ENCODE data around the gene CPEB3. TPM values are rescaled to one million over a fixed set of nuclear protein-coding genes. Genes with fewer than 3 reads are reported as not detected.

CPEB3 gene
- total RNA-seq, 2 experiments from 2014 or later: 1.0 to 1.3 TPM

DNA sequence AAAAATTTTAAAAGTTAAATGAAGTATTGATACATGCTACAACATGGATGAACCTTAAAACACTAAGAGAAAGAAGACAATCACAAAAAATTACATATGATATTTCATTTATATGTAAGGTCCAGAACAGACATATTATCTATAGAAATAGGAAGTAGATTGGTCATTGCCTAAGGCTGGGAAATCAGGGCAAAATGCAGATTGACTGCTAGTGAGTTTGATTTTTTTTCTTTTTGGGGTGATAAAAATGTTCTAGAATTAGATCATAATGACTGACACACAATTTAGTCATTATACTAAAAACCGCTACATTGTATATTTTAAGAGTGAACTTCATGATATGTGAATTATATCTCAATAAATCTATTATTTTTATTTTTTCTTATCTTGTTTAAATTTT is 88.3 kb downstream of the CPEB3 start:
- Mint-ChIP-seq H3K27ac (no peak overlapping the region), H3K9me3 (no peaks in the 10 kb centered on the region), H3K36me3 (ENCODE audit: low read depth) (peaks cover 3% of the 10 kb centered on the region), H3K27me3 (ENCODE audit: low read depth) (no peaks in the 10 kb centered on the region), H3K4me3 (no peak overlapping the region), H3K4me1 (ENCODE audit: low read depth) (no peaks in the 10 kb centered on the region)
- CTCF ChIA-PET: no interaction called here
- no peak for DNase-seq
- intact Hi-C loops (cut with micrococcal nuclease): no loop called here

DNA sequence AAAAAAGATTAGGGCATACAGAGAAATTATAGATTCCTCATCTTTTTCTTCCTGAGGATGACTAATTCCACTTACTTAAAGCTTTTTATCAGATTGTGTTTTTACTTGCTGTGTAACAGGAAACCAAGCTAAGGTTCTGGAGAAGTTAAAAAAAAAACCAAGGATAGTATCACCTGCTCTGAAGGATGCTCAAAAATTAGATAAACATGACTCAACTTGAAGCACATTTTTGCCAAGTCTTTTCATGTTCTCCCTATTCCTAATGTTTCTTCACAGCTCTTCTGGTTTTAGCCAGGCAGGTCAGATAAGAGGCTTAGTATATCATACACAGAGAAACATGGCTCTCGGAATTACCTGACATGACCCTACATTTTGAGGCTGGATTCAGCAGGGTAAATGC is 90.3 kb downstream of the CPEB3 start:
- Mint-ChIP-seq H3K36me3 (ENCODE audit: low read depth) (no peaks in the 10 kb centered on the region), H3K4me3 (no peak overlapping the region), H3K9me3 (no peaks in the 10 kb centered on the region), H3K27ac (no peak overlapping the region), H3K4me1 (ENCODE audit: low read depth) (no peaks in the 10 kb centered on the region), H3K27me3 (ENCODE audit: low read depth) (no peaks in the 10 kb centered on the region)
- DNase-seq: no peak
- intact Hi-C loops (cut with micrococcal nuclease): no loop called here
- CTCF ChIA-PET: no interaction called here

DNA sequence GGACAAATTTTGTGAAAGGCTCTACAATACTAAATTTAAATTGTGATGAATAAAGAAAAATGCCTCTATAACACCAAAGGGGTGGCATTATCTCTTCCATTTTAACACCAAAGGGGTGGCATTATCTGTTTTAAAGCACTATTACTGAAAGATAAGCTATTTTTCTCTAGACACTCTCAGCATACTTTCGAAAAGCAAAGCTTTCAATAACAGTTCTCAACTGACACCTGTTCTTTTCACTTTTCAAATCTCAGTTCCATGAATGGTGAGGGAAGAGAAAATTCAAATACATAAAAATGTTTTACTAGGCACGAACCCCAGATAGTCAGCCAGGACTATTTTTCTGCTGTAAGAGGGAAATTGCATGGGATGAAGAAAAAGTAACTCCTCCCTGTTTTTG is 103.8 kb downstream of the CPEB3 start:
- no peak for DNase-seq
- H3K27me3 Mint-ChIP-seq (ENCODE audit: low read depth): no peaks in the 10 kb centered on the region
- no peak overlapping the region for H3K27ac Mint-ChIP-seq
- H3K4me3 Mint-ChIP-seq: no peak overlapping the region
- no peaks in the 10 kb centered on the region for H3K9me3 Mint-ChIP-seq
- no peaks in the 10 kb centered on the region for H3K4me1 Mint-ChIP-seq (ENCODE audit: low read depth)
- peaks cover under 1% of the 10 kb centered on the region for H3K36me3 Mint-ChIP-seq (ENCODE audit: low read depth)
- intact Hi-C loops (cut with micrococcal nuclease): no loop called here
- CTCF ChIA-PET: no interaction called here

DNA sequence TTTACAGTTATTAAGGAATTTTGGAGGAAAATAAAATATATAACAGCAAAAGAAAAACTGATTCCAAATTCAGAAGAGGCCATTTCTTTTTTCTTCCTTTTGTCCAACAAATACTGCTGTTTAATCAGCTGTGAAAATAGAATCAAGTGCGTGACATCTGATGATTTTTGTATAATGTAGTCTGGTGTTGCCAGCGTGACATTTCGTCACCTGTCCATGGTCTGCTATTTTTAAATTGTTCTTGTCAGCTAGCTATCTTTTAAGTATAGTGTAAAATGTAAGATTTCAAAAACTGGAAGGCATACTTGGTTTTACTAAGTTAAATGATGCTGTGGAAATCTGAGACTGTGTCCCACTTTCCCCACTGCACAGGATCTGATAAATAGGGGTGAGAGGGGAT is 105.9 kb downstream of the CPEB3 start:
- Mint-ChIP-seq H3K27me3 (ENCODE audit: low read depth) (no peaks in the 10 kb centered on the region), H3K36me3 (ENCODE audit: low read depth) (no peaks in the 10 kb centered on the region), H3K9me3 (no peaks in the 10 kb centered on the region), H3K4me1 (ENCODE audit: low read depth) (no peaks in the 10 kb centered on the region), H3K27ac (no peak overlapping the region), H3K4me3 (no peak overlapping the region)
- intact Hi-C loops (cut with micrococcal nuclease): no loop called here
- DNase-seq: no peak
- CTCF ChIA-PET: interaction anchor here (1.1 kb wide), 1 partner anchor 108 kb away, joined by 5 read pairs; no protein-coding TSS in a partner anchor

DNA sequence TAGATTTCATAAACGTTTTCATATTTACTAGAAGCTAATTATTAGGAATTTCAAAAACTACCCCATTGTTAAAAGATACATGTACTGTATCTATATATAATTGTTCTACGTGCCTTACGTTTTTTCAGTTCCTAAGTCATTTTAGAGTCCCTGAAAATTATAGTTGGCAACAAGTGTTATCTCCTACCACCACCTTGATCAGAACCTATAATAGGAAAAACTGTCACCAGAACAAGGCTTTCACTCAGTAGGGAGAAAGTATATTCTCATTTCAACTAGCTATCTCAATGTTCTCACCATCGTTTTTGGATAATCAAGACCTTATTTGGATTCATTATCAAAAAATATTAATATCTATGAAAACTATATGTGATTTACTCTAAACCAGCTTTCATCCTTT is 107.7 kb downstream of the CPEB3 start:
- CTCF ChIA-PET: no interaction called here
- Mint-ChIP-seq H3K9me3 (no peaks in the 10 kb centered on the region), H3K4me1 (ENCODE audit: low read depth) (no peaks in the 10 kb centered on the region), H3K27me3 (ENCODE audit: low read depth) (no peaks in the 10 kb centered on the region), H3K27ac (no peak overlapping the region), H3K36me3 (ENCODE audit: low read depth) (no peaks in the 10 kb centered on the region), H3K4me3 (no peak overlapping the region)
- intact Hi-C loops (cut with micrococcal nuclease): no loop called here
- DNase-seq: no peak

DNA sequence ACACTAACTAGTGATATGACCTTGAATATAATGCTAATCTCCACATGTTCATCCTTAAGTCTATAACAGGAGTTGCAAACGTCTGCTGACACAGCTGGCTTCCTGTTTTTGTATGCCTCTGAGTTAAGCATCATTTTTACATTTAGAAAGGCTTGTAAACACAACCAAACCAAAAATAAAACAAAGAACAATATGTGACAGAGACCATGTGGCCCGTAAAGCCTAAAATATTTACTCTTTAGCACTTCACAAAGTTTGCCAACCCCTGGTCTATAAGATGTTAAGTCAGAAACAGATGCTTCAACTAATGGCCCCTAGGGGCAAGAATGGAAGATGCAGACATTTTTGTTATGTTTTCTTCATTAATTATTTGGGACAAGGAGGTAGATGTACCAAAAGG is 109.3 kb downstream of the CPEB3 start:
- H3K36me3 Mint-ChIP-seq (ENCODE audit: low read depth): no peaks in the 10 kb centered on the region
- CTCF ChIA-PET: interaction anchor here (0.6 kb wide), 1 partner anchor 23 kb away, joined by 4 read pairs; no protein-coding TSS in a partner anchor
- no peaks in the 10 kb centered on the region for H3K27me3 Mint-ChIP-seq (ENCODE audit: low read depth)
- H3K9me3 Mint-ChIP-seq: no peaks in the 10 kb centered on the region
- intact Hi-C loops (cut with micrococcal nuclease): no loop called here
- no peak for DNase-seq
- no peak overlapping the region for H3K4me3 Mint-ChIP-seq
- H3K4me1 Mint-ChIP-seq (ENCODE audit: low read depth): no peaks in the 10 kb centered on the region
- H3K27ac Mint-ChIP-seq: no peak overlapping the region

DNA sequence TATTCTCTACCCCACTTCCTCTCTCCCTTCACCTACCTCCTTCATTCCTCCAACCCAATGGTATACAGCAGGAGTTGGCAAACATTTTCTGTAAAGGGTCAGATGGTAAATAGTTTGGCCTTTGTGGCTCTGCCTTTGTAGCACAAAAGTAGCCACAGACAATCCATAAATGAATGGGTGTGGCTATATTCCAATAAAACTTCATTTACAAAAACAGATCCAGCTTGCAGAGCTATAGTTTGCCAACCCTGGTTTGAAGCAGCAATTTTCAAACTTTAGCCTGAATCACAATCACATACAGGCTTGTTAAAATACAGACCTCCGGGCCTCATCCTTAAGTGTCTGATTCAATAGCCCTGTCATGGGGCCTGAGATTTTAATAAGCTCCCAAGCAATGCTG is 110.5 kb downstream of the CPEB3 start:
- intact Hi-C loops (cut with micrococcal nuclease): no loop called here
- DNase-seq: no peak
- H3K4me1 Mint-ChIP-seq (ENCODE audit: low read depth): no peaks in the 10 kb centered on the region
- H3K27me3 Mint-ChIP-seq (ENCODE audit: low read depth): no peaks in the 10 kb centered on the region
- H3K9me3 Mint-ChIP-seq: no peaks in the 10 kb centered on the region
- H3K36me3 Mint-ChIP-seq (ENCODE audit: low read depth): no peaks in the 10 kb centered on the region
- no peak overlapping the region for H3K4me3 Mint-ChIP-seq
- CTCF ChIA-PET: interaction anchor here (0.6 kb wide), 1 partner anchor 127 kb away, joined by 3 read pairs; no protein-coding TSS in a partner anchor
- no peak overlapping the region for H3K27ac Mint-ChIP-seq

DNA sequence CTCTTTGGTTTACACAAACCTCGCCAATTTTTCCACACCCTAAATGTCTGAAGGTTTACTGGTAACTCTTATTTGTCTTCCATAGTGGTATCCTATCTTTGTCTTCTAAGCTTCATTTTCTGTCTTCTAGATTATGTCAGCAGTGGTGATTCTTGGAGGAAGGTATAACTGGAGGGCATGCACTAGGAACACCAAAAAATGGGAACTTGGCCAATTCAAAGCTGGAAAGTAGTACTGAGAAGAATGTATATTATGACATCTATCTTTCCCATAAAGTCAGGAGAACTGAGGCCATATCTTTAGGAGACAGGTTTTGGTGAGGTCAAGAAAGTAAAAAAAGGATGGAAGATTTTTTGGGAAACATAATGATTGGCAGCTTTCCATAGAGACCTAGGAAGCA is 113.3 kb downstream of the CPEB3 start:
- CTCF ChIA-PET: no interaction called here
- no peak overlapping the region for H3K27ac Mint-ChIP-seq

DNA sequence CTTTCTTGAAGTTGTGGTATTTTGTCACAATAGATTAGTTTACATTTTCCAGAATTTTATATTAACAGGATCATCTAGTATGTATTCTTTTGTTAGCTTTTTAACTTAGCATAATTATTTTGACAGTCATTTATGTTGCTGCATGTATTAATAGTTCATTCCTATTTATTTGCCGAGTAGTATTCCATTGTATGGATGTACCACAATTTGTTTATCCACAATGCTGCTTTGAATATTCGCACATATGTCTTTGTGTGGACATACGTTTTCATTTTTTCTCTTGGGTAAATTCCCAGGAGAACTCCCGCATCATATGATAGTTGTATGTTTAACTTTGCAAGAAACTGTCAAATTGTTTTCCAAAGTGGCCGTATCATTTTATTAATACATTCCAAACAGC is 115.7 kb downstream of the CPEB3 start:
- Mint-ChIP-seq H3K4me3 (no peak overlapping the region), H3K36me3 (ENCODE audit: low read depth) (peaks cover 2% of the 10 kb centered on the region), H3K9me3 (no peaks in the 10 kb centered on the region), H3K27me3 (ENCODE audit: low read depth) (no peaks in the 10 kb centered on the region), H3K27ac (no peak overlapping the region), H3K4me1 (ENCODE audit: low read depth) (no peaks in the 10 kb centered on the region)
- no peak for DNase-seq
- CTCF ChIA-PET: no interaction called here
- intact Hi-C loops (cut with micrococcal nuclease): no loop called here

More for the DNA sequence above, 113.3 kb downstream of the CPEB3 start:
- Mint-ChIP-seq H3K27me3 (ENCODE audit: low read depth) (no peaks in the 10 kb centered on the region), H3K36me3 (ENCODE audit: low read depth) (no peaks in the 10 kb centered on the region), H3K9me3 (no peaks in the 10 kb centered on the region), H3K4me1 (ENCODE audit: low read depth) (no peaks in the 10 kb centered on the region), H3K4me3 (no peak overlapping the region)
- DNase-seq: no peak
- intact Hi-C loops (cut with micrococcal nuclease): no loop called here

DNA sequence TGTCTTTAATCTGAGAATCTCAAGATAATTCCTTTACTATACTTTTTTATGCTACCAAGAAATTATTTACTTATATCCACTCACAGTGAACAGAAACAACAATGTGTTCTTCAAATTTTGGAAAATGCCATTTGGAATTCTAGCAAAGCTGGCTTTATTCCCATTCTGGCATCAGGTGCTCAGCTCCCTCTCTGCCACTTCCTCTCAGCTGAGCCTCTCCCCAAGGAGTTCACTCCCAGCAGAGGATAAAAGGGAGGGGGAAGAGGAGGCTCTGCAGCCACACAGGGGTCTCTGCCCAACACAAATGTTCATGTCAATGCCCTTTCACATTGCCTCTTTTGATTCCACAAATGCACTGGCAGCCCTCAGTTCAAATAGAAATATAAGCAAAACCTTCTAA is 116.9 kb downstream of the CPEB3 start:
- DNase-seq: no peak
- no peaks in the 10 kb centered on the region for H3K4me1 Mint-ChIP-seq (ENCODE audit: low read depth)
- intact Hi-C loops (cut with micrococcal nuclease): no loop called here
- H3K36me3 Mint-ChIP-seq (ENCODE audit: low read depth): peaks cover 9% of the 10 kb centered on the region
- CTCF ChIA-PET: no interaction called here
- H3K9me3 Mint-ChIP-seq: peaks cover 1% of the 10 kb centered on the region
- no peaks in the 10 kb centered on the region for H3K27me3 Mint-ChIP-seq (ENCODE audit: low read depth)
- H3K4me3 Mint-ChIP-seq: no peak overlapping the region
- no peak overlapping the region for H3K27ac Mint-ChIP-seq

DNA sequence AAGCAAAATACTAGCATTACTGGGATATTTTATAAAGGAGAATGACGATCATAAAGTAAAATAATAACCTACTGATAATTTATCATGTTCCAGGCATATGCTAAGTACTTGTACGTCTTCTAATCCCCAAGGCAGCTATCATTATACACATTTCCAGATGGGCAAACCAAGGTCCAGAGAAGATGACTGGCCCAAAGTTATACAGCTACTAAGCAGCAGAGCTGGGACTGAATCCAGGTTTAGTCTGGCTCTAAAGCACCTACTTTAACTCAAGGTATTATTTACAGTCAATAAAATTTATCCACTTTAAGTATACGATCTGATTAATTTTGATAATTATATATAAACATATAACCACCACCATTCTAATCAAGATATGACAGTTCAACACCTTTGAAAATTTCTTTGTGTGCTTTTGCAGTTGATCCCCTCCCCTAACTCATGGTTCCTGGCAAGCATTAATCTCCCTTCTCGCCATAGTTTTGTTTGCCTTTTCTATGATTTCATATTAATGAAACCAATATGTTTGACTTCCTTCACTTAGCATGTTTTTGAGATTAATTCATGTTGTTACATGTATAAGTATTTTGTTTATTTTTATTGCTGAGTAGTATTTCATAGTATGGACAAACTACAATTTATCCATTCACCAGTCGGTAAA is 126.7 kb downstream of the CPEB3 start:
- Mint-ChIP-seq H3K4me1 (ENCODE audit: low read depth) (no peaks in the 10 kb centered on the region), H3K4me3 (no peak overlapping the region), H3K27ac (no peak overlapping the region), H3K27me3 (ENCODE audit: low read depth) (no peaks in the 10 kb centered on the region), H3K9me3 (peaks cover 8% of the 10 kb centered on the region), H3K36me3 (ENCODE audit: low read depth) (peaks cover 9% of the 10 kb centered on the region)
- intact Hi-C loops (cut with micrococcal nuclease): no loop called here
- CTCF ChIA-PET: no interaction called here
- DNase-seq: no peak

DNA sequence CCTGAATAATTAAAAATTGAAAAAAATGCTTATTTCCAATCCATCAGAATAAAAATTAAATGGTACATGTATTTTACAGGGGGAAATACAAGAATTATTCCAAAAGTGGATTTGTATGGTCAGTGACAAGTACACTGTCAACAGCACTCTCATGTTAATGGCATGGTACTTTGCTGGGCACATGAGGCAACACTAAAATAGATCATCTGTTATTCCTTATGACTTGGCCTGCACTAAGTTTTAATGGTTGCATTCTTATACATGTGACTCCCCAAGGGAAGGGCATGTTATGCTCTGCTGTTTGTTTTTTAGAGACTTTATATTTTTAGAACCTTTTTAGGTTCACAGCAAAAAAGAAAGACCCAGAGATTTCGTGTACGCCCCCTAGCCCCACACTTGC is 128.3 kb downstream of the CPEB3 start:
- H3K4me1 Mint-ChIP-seq (ENCODE audit: low read depth): no peaks in the 10 kb centered on the region
- no peaks in the 10 kb centered on the region for H3K27me3 Mint-ChIP-seq (ENCODE audit: low read depth)
- H3K4me3 Mint-ChIP-seq: no peak overlapping the region
- intact Hi-C loops (cut with micrococcal nuclease): no loop called here
- H3K36me3 Mint-ChIP-seq (ENCODE audit: low read depth): peaks cover 5% of the 10 kb centered on the region
- H3K9me3 Mint-ChIP-seq: peaks cover 5% of the 10 kb centered on the region
- no peak for DNase-seq
- no peak overlapping the region for H3K27ac Mint-ChIP-seq
- CTCF ChIA-PET: no interaction called here

DNA sequence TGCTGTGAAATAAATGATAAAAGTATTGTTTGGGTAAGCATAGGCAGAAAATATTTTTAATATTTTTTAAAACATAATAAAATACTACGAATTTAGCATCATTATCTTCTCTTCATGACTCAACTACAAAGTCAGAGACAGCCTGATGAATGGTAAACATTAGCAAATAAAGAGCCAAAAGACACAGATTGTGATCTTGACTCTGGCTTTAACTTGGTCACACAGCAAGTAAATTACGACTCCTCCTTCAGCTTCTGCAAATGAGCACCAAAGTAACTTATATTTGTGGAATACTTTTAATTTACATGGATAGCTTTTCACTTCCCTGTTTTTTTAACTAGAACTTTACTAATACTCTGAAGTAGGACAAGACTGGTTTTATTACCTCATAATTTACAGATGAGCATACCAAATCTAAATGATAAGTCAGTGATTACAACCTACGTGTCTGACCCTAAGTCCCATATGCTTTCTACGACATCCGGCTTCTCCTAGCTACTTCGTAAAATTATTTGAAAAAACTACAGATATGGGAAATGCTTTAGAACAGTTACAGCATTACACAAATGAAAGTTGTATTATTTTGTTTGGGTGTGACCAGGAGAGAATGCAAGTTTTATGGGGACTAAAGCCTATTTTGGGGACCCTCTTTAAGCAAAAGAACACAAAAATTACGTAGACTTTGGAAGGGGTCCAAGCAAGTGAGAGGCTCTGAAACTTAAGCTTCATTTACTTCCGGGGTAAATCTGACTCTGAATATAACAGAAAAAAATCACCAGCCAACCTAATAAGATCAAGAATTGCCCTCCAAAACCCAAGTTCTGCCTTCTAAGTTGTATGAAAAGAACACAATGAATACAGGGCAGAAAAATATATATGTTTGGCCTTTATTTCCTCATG is 133.8 kb downstream of the CPEB3 start:
- H3K4me1 Mint-ChIP-seq (ENCODE audit: low read depth): no peaks in the 10 kb centered on the region
- no peaks in the 10 kb centered on the region for H3K36me3 Mint-ChIP-seq (ENCODE audit: low read depth)
- intact Hi-C loops (cut with micrococcal nuclease): no loop called here
- no peak overlapping the region for H3K27ac Mint-ChIP-seq
- H3K27me3 Mint-ChIP-seq (ENCODE audit: low read depth): no peaks in the 10 kb centered on the region
- CTCF ChIA-PET: no interaction called here
- no peak for DNase-seq
- H3K4me3 Mint-ChIP-seq: no peak overlapping the region
- no peaks in the 10 kb centered on the region for H3K9me3 Mint-ChIP-seq
